Dendritic cell treated with granulocyte-macrophage colony-stimulating factor and Interleukin-4, amounts not matched to agents 40 ng/mL and 50 ng/mL, for 4 days (primary cell): ENCODE measurements around the gene NXF1.
"Not testable (repeated sequence)": the region's sequence is repeated elsewhere in the genome, so short reads cannot be mapped to it uniquely, and the experiment has no call there.

Experiments used
- H3K27ac Mint-ChIP-seq: one replicate; pipeline ENCODE4 v1.8.0; 2022; ENCODE audit warnings: mild to moderate bottlenecking, mixed read lengths
- H3K27me3 Mint-ChIP-seq: one replicate; pipeline ENCODE4 v1.8.0; 2022; ENCODE audit warnings: mild to moderate bottlenecking, mixed read lengths
- H3K36me3 Mint-ChIP-seq: one replicate; pipeline ENCODE4 v1.8.0; 2022; ENCODE audit warnings: low read depth, mixed read lengths
- H3K4me1 Mint-ChIP-seq: one replicate; pipeline ENCODE4 v1.8.0; 2022; ENCODE audit warnings: low read depth, mixed read lengths
- H3K4me3 Mint-ChIP-seq: one replicate; pipeline ENCODE4 v1.8.0; 2022; ENCODE audit warnings: mild to moderate bottlenecking, moderate library complexity, mixed read lengths
- H3K9me3 Mint-ChIP-seq: one replicate; pipeline ENCODE4 v1.8.0; 2022; ENCODE audit warnings: mixed read lengths
- intact Hi-C: fragments of 100-400 bp; cut with micrococcal nuclease; formaldehyde crosslinking; loops from one replicate; pipeline ENCODE4 v1.15.0; 2022

The NXF1 gene

GRCh38 chr11:62805076-62805892 lies at the start of gene NXF1:
TSS of gene NXF1 (minus strand) at chr11:62805440. CDS start at chr11:62805356, 84 bp downstream.
- Mint-ChIP-seq H3K36me3 (peaks cover 60% of the 10 kb centered on the region), H3K4me3 (peak within 1 kb of the TSS; percentile 83), H3K27ac (peak within 1 kb of the TSS; percentile 89), H3K9me3 (no peaks in the 10 kb centered on the region), H3K4me1 (peaks cover 56% of the 10 kb centered on the region), H3K27me3 (no peaks in the 10 kb centered on the region)
- intact Hi-C loops, result loop anchor here (2.0 kb wide), 2 partner anchors 18 to 36 kb away; partner anchors contain the start of gene TMEM179B

GRCh38 chr11:62854013-62854824 lies 49.0 kb upstream of the NXF1 start:
- no peaks in the 10 kb centered on the region for H3K9me3 Mint-ChIP-seq
- peak overlapping the region; percentile 98 for H3K4me3 Mint-ChIP-seq
- H3K27ac Mint-ChIP-seq, result peak overlapping the region; percentile 95
- peaks cover 64% of the 10 kb centered on the region for H3K4me1 Mint-ChIP-seq
- H3K36me3 Mint-ChIP-seq, result peaks cover 49% of the 10 kb centered on the region
- intact Hi-C loops, result no loop called here
- no peaks in the 10 kb centered on the region for H3K27me3 Mint-ChIP-seq

- peaks cover 59% of the 10 kb centered on the region for H3K4me1 Mint-ChIP-seq
- no peaks in the 10 kb centered on the region for H3K27me3 Mint-ChIP-seq
- peaks cover 49% of the 10 kb centered on the region for H3K36me3 Mint-ChIP-seq
- no peak overlapping the region for H3K27ac Mint-ChIP-seq
- H3K4me3 Mint-ChIP-seq, result peak overlapping the region; percentile 98
- intact Hi-C loops, result no loop called here
- no peaks in the 10 kb centered on the region for H3K9me3 Mint-ChIP-seq
Measured at GRCh38 chr11:62853279-62853965, 48.2 kb upstream of the NXF1 start.

- intact Hi-C loops, result no loop called here
- no peak overlapping the region for H3K27ac Mint-ChIP-seq
- H3K4me3 Mint-ChIP-seq, result no peak overlapping the region
- peaks cover 52% of the 10 kb centered on the region for H3K4me1 Mint-ChIP-seq
- H3K27me3 Mint-ChIP-seq, result no peaks in the 10 kb centered on the region
- peaks cover 49% of the 10 kb centered on the region for H3K36me3 Mint-ChIP-seq
- H3K9me3 Mint-ChIP-seq, result no peaks in the 10 kb centered on the region
Measured at GRCh38 chr11:62852523-62853188, 47.4 kb upstream of the NXF1 start.

- Mint-ChIP-seq H3K27ac (no peak overlapping the region), H3K36me3 (peaks cover 49% of the 10 kb centered on the region), H3K27me3 (no peaks in the 10 kb centered on the region), H3K4me1 (peaks cover 45% of the 10 kb centered on the region), H3K9me3 (no peaks in the 10 kb centered on the region), H3K4me3 (no peak overlapping the region)
- intact Hi-C loops, result no loop called here
Measured at GRCh38 chr11:62851807-62852522, 46.7 kb upstream of the NXF1 start.

GRCh38 chr11:62850911-62851806 lies 45.9 kb upstream of the NXF1 start:
- Mint-ChIP-seq H3K36me3 (peaks cover 49% of the 10 kb centered on the region), H3K4me1 (peaks cover 38% of the 10 kb centered on the region), H3K27ac (no peak overlapping the region), H3K4me3 (no peak overlapping the region), H3K9me3 (no peaks in the 10 kb centered on the region), H3K27me3 (no peaks in the 10 kb centered on the region)
- intact Hi-C loops, result no loop called here

GRCh38 chr11:62847767-62848314 lies 42.6 kb upstream of the NXF1 start:
- intact Hi-C loops, result no loop called here
- Mint-ChIP-seq H3K36me3 (peaks cover 16% of the 10 kb centered on the region), H3K9me3 (no peaks in the 10 kb centered on the region), H3K27me3 (no peaks in the 10 kb centered on the region), H3K27ac (no peak overlapping the region), H3K4me3 (no peak overlapping the region), H3K4me1 (peaks cover 12% of the 10 kb centered on the region)

- Mint-ChIP-seq H3K27ac (no peak overlapping the region), H3K36me3 (no peaks in the 10 kb centered on the region), H3K27me3 (no peaks in the 10 kb centered on the region), H3K4me3 (no peak overlapping the region), H3K4me1 (no peaks in the 10 kb centered on the region), H3K9me3 (no peaks in the 10 kb centered on the region)
- intact Hi-C loops, result no loop called here
Measured at GRCh38 chr11:62846177-62846576, 40.9 kb upstream of the NXF1 start.

- Mint-ChIP-seq H3K9me3 (no peaks in the 10 kb centered on the region), H3K4me1 (peaks cover 10% of the 10 kb centered on the region), H3K27ac (no peak overlapping the region), H3K4me3 (no peak overlapping the region), H3K27me3 (no peaks in the 10 kb centered on the region), H3K36me3 (peaks cover 8% of the 10 kb centered on the region)
- intact Hi-C loops, result no loop called here
Measured at GRCh38 chr11:62844154-62844553, 38.9 kb upstream of the NXF1 start.

- intact Hi-C loops, result loop anchor here (2.0 kb wide), 1 partner anchor 13 kb away; no protein-coding TSS in a partner anchor
- H3K36me3 Mint-ChIP-seq, result peaks cover 10% of the 10 kb centered on the region
- no peak overlapping the region for H3K27ac Mint-ChIP-seq
- H3K9me3 Mint-ChIP-seq, result no peaks in the 10 kb centered on the region
- no peak overlapping the region for H3K4me3 Mint-ChIP-seq
- H3K27me3 Mint-ChIP-seq, result no peaks in the 10 kb centered on the region
- H3K4me1 Mint-ChIP-seq, result peaks cover 16% of the 10 kb centered on the region
Measured at GRCh38 chr11:62843466-62843865, 38.2 kb upstream of the NXF1 start.

GRCh38 chr11:62842891-62843290 lies 37.7 kb upstream of the NXF1 start:
- not testable (repeated sequence) for H3K9me3 Mint-ChIP-seq, H3K4me3 Mint-ChIP-seq, H3K27ac Mint-ChIP-seq, H3K27me3 Mint-ChIP-seq
- Mint-ChIP-seq H3K4me1 (peaks cover 16% of the 10 kb centered on the region), H3K36me3 (peaks cover 10% of the 10 kb centered on the region)
- intact Hi-C loops, result loop anchor here (1.0 to 2.0 kb wide), 2 partner anchors 14 to 38 kb away; no protein-coding TSS in a partner anchor

- H3K36me3 Mint-ChIP-seq, result peaks cover 17% of the 10 kb centered on the region
- H3K4me1 Mint-ChIP-seq, result peaks cover 22% of the 10 kb centered on the region
- no peak overlapping the region for H3K27ac Mint-ChIP-seq
- no peak overlapping the region for H3K4me3 Mint-ChIP-seq
- intact Hi-C loops, result loop anchor here (1.0 to 2.0 kb wide), 2 partner anchors 15 to 39 kb away; no protein-coding TSS in a partner anchor
- H3K27me3 Mint-ChIP-seq, result no peaks in the 10 kb centered on the region
- H3K9me3 Mint-ChIP-seq, result no peaks in the 10 kb centered on the region
Measured at GRCh38 chr11:62842171-62842741, 37.0 kb upstream of the NXF1 start.
